ENCODE measurements around the gene C12orf42.

DNA sequence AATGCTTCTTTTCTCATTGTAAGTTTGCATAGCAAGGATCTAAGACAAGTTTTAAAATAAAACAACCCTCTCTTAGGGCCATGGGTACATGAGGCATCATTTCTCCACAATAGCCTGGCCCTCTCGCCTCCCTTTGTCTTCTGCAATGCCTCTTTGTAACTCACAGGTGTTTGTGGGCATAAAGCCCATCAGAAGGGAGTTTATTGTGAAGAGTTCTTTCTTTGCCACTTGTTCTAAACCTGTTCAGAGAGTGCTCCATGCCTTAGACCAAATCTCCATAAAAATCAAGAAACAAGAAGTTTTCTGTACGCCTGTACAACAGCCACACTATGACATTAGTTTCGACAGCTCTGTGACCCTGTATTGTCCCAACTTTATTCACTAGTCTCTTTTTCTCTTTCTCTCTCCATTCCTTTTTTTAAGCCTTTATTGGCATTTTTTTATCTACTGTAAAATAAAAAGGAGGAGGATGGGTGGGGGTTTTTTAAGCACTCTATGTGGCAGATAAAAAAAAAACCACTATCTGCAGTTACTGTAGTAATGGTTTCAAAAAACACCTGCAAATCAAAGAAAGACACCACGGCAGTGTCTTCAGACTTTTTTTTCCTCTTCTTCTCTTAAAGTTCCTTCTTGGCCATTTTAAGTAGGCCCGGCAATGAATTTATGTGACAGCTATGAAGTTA lies 1.6 kb downstream of the C12orf42 start:
- TF ChIP-seq CTCF (IDR thresholded peaks at IDR 0.05) = no peak
- no peak for TF ChIP-seq POLR2A (IDR thresholded peaks at IDR 0.05)

Data from lower leg skin (tissue), 3 donors.